Body of pancreas (tissue), 4 donors: Measurements from ENCODE around the gene MBD3.

ENCODE experiments used
- POLR2A ChIP-seq, 3 donors: fragments of 450-650 bp; IDR thresholded peaks; one replicate each; pipeline ENCODE4 v1.6.1; 2016; ENCODE audit warnings: antibody characterized with exemption in 3 of 3, mild to moderate bottlenecking in 2 of 3
- TF ChIP-seq, protein P1 (sequence below), 7 experiments: fragments of 450-650 bp in 4 of 7; fragments of 200-600 bp in 3 of 7; sonication (generic) in 3 of 7; IDR thresholded peaks; one replicate each; pipeline ENCODE4 v1.5.1; 2016 to 2019; ENCODE audit warnings: antibody characterized with exemption in 7 of 7

DNA sequence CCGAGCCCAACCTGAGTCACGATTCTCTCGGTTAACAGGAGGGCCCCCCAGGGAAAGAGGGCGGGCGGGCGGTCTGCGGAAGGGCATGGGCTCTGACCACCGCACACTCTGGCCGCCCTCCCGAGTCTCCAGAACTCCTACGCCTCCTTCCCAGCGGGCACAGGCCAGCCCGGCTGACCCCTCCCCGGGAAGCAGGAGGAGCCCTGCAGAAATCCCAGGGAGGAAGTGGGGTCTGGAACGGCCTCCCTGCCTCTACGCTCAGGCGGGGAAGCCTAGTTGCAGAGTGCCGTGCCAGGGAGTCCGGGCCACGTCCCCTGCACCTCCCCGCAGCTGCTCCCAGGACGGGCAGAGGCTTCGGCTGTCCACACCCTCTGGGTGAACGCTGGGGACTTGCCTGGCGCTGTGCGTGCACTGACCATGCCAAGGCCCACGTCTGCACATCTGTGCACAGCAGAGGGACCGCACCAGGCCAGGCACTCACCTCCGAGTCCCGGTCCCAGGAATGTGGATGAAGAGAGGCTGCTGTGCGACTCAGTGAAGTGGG, 39.0 kb upstream of the MBD3 start:
- TF ChIP-seq, protein P1, sequence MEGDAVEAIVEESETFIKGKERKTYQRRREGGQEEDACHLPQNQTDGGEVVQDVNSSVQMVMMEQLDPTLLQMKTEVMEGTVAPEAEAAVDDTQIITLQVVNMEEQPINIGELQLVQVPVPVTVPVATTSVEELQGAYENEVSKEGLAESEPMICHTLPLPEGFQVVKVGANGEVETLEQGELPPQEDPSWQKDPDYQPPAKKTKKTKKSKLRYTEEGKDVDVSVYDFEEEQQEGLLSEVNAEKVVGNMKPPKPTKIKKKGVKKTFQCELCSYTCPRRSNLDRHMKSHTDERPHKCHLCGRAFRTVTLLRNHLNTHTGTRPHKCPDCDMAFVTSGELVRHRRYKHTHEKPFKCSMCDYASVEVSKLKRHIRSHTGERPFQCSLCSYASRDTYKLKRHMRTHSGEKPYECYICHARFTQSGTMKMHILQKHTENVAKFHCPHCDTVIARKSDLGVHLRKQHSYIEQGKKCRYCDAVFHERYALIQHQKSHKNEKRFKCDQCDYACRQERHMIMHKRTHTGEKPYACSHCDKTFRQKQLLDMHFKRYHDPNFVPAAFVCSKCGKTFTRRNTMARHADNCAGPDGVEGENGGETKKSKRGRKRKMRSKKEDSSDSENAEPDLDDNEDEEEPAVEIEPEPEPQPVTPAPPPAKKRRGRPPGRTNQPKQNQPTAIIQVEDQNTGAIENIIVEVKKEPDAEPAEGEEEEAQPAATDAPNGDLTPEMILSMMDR (IDR thresholded peaks at IDR 0.05): no peak
- TF ChIP-seq POLR2A (IDR thresholded peaks at IDR 0.05): no peak
